ENCODE data around the gene GFOD2.

DNA sequence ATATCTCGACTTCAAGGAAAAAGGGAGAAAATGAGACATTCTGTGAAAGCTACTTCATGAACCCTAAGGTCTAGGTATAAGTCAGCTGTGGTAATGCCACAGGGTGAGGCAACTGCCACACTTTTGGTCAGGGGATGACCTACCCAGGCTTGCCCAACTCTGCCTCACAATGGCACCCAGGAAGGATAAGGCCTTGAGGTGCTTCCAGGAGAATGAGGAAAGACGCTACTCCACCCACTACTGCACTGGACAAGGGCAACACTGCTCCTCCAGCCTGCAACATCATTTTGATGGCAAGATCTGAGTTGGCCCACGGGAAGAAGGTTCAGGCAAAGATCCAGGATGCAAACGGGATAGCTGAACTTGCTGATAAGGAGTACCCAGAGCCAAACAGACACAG is 22.0 kb upstream of the GFOD2 start:
- no peak for TF ChIP-seq ZNF565 (CRISPR knock-in tag; conservative IDR thresholded peaks at IDR 0.05; ENCODE audit: low read depth)
- no peak for TF ChIP-seq ZNF70 (CRISPR knock-in tag; IDR thresholded peaks at IDR 0.05)
- no peak for TF ChIP-seq CSDC2 (CRISPR knock-in tag; IDR thresholded peaks at IDR 0.05)
- TF ChIP-seq ZNF8 (CRISPR knock-in tag; IDR thresholded peaks at IDR 0.05), result no peak
- no peak for TF ChIP-seq RARB (CRISPR knock-in tag; IDR thresholded peaks at IDR 0.05)
- TF ChIP-seq ZFP30 (CRISPR knock-in tag; IDR thresholded peaks at IDR 0.05), result no peak
- TF ChIP-seq OSR1 (CRISPR knock-in tag; IDR thresholded peaks at IDR 0.05), result no peak
- no peak for TF ChIP-seq TCF4 (CRISPR knock-in tag; IDR thresholded peaks at IDR 0.05; ENCODE audit: borderline replicate concordance)
- TF ChIP-seq, protein P1, sequence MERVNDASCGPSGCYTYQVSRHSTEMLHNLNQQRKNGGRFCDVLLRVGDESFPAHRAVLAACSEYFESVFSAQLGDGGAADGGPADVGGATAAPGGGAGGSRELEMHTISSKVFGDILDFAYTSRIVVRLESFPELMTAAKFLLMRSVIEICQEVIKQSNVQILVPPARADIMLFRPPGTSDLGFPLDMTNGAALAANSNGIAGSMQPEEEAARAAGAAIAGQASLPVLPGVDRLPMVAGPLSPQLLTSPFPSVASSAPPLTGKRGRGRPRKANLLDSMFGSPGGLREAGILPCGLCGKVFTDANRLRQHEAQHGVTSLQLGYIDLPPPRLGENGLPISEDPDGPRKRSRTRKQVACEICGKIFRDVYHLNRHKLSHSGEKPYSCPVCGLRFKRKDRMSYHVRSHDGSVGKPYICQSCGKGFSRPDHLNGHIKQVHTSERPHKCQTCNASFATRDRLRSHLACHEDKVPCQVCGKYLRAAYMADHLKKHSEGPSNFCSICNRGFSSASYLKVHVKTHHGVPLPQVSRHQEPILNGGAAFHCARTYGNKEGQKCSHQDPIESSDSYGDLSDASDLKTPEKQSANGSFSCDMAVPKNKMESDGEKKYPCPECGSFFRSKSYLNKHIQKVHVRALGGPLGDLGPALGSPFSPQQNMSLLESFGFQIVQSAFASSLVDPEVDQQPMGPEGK (CRISPR knock-in tag; IDR thresholded peaks at IDR 0.05; ENCODE audit: borderline replicate concordance), result no peak
- TF ChIP-seq ISL1 (CRISPR knock-in tag; IDR thresholded peaks at IDR 0.05), result no peak

Data from SK-N-SH treated with all-trans-retinoic acid at 6 μM for 48 hours (cell line).